ENCODE data around the gene EFCAB6. TPM values are rescaled to one million over a fixed set of nuclear protein-coding genes. Genes with fewer than 3 reads are reported as not detected.

EFCAB6 gene
- total RNA-seq, 1 donor: 0.52 TPM

DNA sequence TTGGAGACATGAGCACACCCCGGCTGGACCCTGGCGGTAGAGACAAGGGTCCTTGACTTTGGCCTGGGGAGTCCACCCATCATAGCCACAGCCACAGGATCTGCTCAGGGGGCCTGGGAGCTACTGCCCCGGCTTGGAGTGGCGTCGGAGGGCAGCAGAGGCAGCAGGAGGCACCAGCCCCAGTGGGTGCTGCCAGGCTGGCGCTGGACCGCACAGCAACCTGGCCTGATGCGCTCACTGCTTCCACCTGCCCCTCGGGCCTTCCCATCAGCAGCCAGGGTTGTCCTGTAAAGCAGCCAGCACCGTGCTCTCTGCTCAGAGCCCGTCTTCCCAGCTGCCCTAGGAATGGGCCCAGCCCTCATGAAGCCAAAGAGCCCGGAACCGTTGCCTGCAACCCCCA lies 28.3 kb upstream of the EFCAB6 start:
- no peaks in the 10 kb centered on the region for H3K9me3 ChIP-seq (ENCODE audit: low read depth, low read length)
- H3K4me3 ChIP-seq (ENCODE audit: low read length): no peak overlapping the region
- H3K27me3 ChIP-seq (ENCODE audit: insufficient read depth, low read length): no peaks in the 10 kb centered on the region

GRCh38 chr22:43839781-43840180 lies 27.7 kb upstream of the EFCAB6 start:
- H3K4me1 ChIP-seq (ENCODE audit: insufficient read depth, low read length): no peaks in the 10 kb centered on the region
- H3K9me3 ChIP-seq (ENCODE audit: low read depth, low read length): no peaks in the 10 kb centered on the region
- no peak overlapping the region for H3K4me3 ChIP-seq (ENCODE audit: low read length)
- no peaks in the 10 kb centered on the region for H3K27me3 ChIP-seq (ENCODE audit: insufficient read depth, low read length)

More for the DNA sequence above, 28.3 kb upstream of the EFCAB6 start:
- H3K4me1 ChIP-seq (ENCODE audit: insufficient read depth, low read length): no peaks in the 10 kb centered on the region

DNA sequence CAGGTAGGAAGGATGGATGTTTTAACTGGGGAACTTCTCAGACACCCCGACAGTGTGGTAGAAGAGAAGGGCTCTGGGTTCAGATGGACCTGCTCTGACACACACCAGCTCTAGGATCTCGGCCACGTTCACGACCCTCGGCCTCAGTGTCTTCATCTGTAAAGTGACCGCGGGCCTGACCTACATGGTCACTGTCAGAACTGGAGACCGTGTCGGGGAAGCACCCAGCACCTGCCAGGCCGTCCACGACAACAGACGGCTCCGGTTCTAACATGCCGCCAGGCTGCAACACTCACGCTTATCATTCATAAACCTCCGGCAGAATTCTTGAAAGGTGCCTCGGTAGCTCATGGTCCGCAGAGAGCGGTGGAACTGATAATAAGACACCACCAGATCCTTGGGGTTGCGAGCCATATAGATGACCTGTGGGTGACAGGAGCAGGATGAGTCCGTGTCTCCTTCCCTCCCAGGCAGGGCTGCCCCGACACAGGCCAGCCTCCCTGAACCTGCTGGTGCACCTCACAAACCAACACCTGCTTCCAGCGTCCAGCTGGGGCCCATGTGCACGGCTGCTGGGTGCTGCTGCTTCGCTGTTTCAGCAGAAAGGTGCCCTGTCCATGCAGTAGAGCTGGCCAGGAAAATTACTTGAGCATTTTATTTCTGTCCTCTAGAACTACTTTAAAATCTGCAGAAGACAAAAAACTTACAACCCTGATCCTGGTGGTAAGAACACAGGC lies 26.6 kb upstream of the EFCAB6 start:
- H3K27me3 ChIP-seq (ENCODE audit: insufficient read depth, low read length): no peaks in the 10 kb centered on the region
- no peak overlapping the region for H3K4me3 ChIP-seq (ENCODE audit: low read length)
- H3K4me1 ChIP-seq (ENCODE audit: insufficient read depth, low read length): no peaks in the 10 kb centered on the region
- no peaks in the 10 kb centered on the region for H3K9me3 ChIP-seq (ENCODE audit: low read depth, low read length)

- no peaks in the 10 kb centered on the region for H3K27me3 ChIP-seq (ENCODE audit: insufficient read depth, low read length)
- no peaks in the 10 kb centered on the region for H3K4me1 ChIP-seq (ENCODE audit: insufficient read depth, low read length)
- no peaks in the 10 kb centered on the region for H3K9me3 ChIP-seq (ENCODE audit: low read depth, low read length)
- H3K4me3 ChIP-seq (ENCODE audit: low read length): no peak overlapping the region
Measured at GRCh38 chr22:43838161-43838560, 26.1 kb upstream of the EFCAB6 start.

DNA sequence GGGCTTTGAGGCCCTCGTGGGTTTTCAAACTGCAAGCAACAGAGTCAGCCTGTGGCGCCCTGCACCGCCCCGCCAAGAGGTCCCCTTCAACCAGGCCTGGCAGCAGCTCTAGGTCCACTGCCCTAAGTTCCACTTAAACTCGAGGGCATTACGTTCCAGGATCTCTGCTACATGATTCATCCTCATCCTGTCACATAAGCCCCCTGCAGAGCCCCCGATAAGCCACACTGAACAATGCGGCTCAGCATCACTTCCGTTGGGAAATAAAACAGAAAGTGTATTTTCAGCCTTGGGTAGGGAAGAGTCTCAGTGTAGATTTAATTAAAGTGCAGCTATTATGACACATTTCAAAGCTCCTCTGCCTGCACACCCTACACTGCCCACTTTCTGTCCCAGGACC lies 25.6 kb upstream of the EFCAB6 start:
- Histone ChIP-seq H3K4me3 (ENCODE audit: low read length) (no peak overlapping the region), H3K9me3 (ENCODE audit: low read depth, low read length) (no peaks in the 10 kb centered on the region), H3K27me3 (ENCODE audit: insufficient read depth, low read length) (no peaks in the 10 kb centered on the region), H3K4me1 (ENCODE audit: insufficient read depth, low read length) (no peaks in the 10 kb centered on the region)

- no peaks in the 10 kb centered on the region for H3K9me3 ChIP-seq (ENCODE audit: low read depth, low read length)
- H3K27me3 ChIP-seq (ENCODE audit: insufficient read depth, low read length): no peaks in the 10 kb centered on the region
- H3K4me3 ChIP-seq (ENCODE audit: low read length): no peak overlapping the region
- H3K4me1 ChIP-seq (ENCODE audit: insufficient read depth, low read length): no peaks in the 10 kb centered on the region
Measured at GRCh38 chr22:43835736-43836135, 23.6 kb upstream of the EFCAB6 start.

GRCh38 chr22:43835166-43835565 lies 23.1 kb upstream of the EFCAB6 start:
- no peaks in the 10 kb centered on the region for H3K4me1 ChIP-seq (ENCODE audit: insufficient read depth, low read length)
- H3K9me3 ChIP-seq (ENCODE audit: low read depth, low read length): no peaks in the 10 kb centered on the region
- H3K4me3 ChIP-seq (ENCODE audit: low read length): no peak overlapping the region
- no peaks in the 10 kb centered on the region for H3K27me3 ChIP-seq (ENCODE audit: insufficient read depth, low read length)

GRCh38 chr22:43833286-43834240 lies 21.5 kb upstream of the EFCAB6 start:
- no peaks in the 10 kb centered on the region for H3K4me1 ChIP-seq (ENCODE audit: insufficient read depth, low read length)
- no peaks in the 10 kb centered on the region for H3K9me3 ChIP-seq (ENCODE audit: low read depth, low read length)
- no peak overlapping the region for H3K4me3 ChIP-seq (ENCODE audit: low read length)
- no peaks in the 10 kb centered on the region for H3K27me3 ChIP-seq (ENCODE audit: insufficient read depth, low read length)

DNA sequence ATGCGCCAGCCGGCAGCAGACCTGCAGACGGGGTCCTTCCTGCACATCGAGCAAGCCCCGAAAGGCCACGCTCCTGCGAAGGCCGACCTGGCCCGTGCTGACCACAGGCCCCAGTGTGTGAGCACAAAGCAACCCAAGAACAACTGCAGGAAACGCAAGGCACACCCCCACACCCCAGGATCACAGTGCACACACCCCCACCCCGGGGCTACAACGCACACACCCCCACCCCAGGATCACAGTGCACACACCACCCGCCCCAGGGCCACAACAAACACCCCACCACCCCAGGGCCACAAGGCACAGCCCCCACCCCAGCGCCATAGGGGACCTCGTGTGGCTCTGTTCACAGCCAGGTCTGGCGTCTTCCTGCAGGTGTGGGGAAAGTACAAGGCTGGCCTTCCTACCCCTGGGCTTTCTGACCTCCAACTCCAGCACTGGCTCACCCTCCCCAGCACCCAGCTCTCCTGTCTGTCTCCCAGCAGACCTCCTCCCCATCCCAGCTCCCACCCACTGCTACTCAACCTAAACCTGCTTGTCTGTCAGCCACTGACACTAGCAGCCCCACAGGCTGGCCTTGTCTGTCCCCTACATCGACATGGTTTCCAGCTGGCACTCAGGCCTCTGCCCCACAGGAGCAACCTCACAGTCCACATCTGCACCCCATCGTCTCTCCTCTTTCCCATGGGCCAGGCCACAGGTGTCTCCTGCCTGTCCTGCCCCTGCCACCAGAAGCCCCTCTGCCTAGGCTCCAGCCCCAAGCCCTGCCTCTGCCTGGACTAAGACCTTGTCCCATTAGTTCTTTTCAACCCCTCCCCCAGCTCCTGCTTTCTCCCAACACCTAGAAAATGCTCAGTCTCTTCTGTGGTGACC lies 20.5 kb upstream of the EFCAB6 start:
- Histone ChIP-seq H3K9me3 (ENCODE audit: low read depth, low read length) (no peaks in the 10 kb centered on the region), H3K27me3 (ENCODE audit: insufficient read depth, low read length) (no peaks in the 10 kb centered on the region), H3K4me1 (ENCODE audit: insufficient read depth, low read length) (no peaks in the 10 kb centered on the region), H3K4me3 (ENCODE audit: low read length) (no peak overlapping the region)

DNA sequence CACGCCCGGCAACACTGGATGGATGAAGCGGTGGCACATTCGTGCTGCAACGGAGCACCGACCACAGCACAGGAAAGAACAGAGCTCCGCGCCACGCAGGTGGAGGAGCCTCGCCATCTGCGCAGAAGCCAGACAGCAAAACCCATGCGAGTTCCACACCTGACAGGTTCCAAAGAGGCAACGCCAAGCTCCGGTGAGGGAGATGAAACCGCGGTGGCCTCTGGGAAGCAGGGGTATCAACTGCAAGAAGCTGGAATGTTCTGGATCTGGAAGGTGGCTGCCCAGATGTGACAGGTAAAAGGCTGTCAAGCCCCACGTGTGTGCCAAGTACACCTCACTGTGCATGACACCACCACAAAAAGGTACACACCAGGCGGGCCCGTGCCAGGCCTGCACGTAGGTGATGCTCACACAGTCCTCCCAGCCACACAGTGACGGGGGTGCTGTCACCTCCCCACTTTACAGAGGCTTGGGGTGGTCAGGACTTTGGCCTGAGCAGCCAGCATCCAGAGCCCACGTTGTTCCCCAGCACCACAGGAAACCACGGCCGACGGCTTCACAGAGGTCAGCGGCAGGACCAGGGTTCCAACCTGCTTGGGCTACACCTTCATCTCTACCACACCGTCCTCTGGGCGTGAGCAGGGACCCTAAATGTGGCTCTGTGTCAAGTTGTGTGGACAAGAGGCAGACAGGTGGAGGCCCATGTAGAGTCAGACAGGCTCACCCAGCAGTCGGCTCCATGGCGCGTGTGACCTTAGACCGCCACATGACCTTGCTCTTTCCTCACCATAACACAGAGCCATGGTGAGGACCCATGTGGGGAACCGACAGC lies 19.7 kb upstream of the EFCAB6 start:
- Histone ChIP-seq H3K4me3 (ENCODE audit: low read length) (no peak overlapping the region), H3K27me3 (ENCODE audit: insufficient read depth, low read length) (no peaks in the 10 kb centered on the region), H3K4me1 (ENCODE audit: insufficient read depth, low read length) (no peaks in the 10 kb centered on the region), H3K9me3 (ENCODE audit: low read depth, low read length) (no peaks in the 10 kb centered on the region)

DNA sequence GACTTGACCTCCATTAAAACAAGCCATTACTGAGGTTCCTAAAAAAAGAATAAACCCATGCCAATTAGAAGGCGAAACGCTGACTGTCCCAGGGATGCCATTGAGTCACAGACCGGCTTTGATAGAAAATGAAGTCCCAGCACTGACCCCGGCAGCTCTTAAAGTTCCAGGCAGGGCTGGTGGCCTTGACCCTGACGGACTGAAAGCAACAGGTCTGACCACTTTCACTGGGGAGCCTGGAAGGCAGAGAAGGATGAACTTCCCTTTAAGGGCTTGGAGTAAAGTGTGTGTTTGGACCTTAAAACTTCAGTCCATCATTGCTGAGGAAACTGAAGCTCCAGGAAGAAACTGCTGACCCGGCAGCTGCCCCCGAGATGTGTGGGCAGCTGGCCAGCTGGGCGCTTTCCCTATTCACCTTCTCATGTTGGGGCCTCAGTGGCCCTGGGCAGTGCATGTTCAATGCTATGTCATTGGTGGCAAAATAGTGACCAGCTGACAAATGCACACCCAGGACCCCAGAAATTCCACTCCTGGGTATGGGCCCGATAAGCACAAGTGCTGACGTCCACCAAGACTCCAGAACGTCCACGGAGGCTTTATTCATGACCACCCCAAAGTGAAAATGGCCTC lies 18.9 kb upstream of the EFCAB6 start:
- no peaks in the 10 kb centered on the region for H3K27me3 ChIP-seq (ENCODE audit: insufficient read depth, low read length)
- H3K4me3 ChIP-seq (ENCODE audit: low read length): no peak overlapping the region
- no peaks in the 10 kb centered on the region for H3K9me3 ChIP-seq (ENCODE audit: low read depth, low read length)
- H3K4me1 ChIP-seq (ENCODE audit: insufficient read depth, low read length): no peaks in the 10 kb centered on the region

DNA sequence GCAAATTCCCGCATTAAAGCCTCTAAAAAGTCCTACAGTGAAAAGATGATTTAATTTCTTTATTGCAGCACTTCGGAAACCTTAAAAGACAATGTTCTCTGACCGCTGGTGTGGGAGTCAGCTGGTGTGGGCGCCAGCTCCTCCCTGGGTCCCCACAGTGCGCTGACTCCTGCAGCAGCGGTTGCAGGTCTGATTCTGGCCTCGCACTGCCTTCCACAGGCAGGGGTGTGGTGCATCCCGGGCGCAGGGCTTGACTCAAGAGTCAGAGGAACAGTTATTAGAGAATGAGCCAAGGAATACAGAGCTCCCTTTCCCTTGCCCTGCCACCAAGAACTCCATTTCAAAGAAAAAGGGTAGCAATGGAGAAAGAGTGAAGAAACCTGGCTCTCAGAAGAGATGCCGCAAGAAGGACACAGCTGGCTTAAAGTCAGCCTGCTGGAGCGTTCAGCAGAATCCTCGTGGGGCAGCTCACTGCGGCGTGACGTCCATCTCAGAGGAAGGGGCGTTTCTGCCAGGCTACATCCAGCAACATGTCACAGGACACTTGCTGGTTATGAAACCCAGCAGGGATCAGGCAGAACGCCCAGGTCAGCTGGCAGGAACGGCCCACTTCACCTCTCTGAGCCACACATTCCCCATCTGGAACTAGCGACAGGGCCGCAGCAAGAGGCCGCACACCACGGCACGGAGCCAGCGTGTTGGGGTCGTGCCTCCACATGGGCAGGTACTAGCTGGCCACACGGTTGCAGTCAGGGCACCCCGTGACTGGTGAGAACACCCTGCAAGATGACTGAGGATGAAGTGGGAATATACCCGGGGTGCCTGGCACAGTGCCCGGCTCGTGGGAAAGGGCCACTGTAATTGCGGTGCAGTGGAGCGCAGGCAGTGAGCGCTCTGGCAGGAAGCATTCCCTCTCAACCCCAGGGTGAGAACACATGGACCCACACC lies 18.1 kb upstream of the EFCAB6 start:
- H3K9me3 ChIP-seq (ENCODE audit: low read depth, low read length): no peaks in the 10 kb centered on the region
- H3K4me1 ChIP-seq (ENCODE audit: insufficient read depth, low read length): no peaks in the 10 kb centered on the region
- no peak overlapping the region for H3K4me3 ChIP-seq (ENCODE audit: low read length)
- no peaks in the 10 kb centered on the region for H3K27me3 ChIP-seq (ENCODE audit: insufficient read depth, low read length)
